ENCODE results near the gene MYLK4.

MYLK4 gene

GRCh38 chr6:2760882-2761842, 10.4 kb upstream of the MYLK4 start:
- TF ChIP-seq CTCF (IDR thresholded peaks at IDR 0.05) = no peak

GRCh38 chr6:2758980-2759379, 8.3 kb upstream of the MYLK4 start:
- TF ChIP-seq CTCF (IDR thresholded peaks at IDR 0.05) = no peak

- no peak for TF ChIP-seq CTCF (IDR thresholded peaks at IDR 0.05)
Measured at GRCh38 chr6:2756687-2757224, 6.0 kb upstream of the MYLK4 start.

- no peak for TF ChIP-seq CTCF (IDR thresholded peaks at IDR 0.05)
Measured at GRCh38 chr6:2756241-2756640, 5.5 kb upstream of the MYLK4 start.

GRCh38 chr6:2755456-2755855, 4.7 kb upstream of the MYLK4 start:
- no peak for TF ChIP-seq CTCF (IDR thresholded peaks at IDR 0.05)

- no peak for TF ChIP-seq CTCF (IDR thresholded peaks at IDR 0.05)
Measured at GRCh38 chr6:2754911-2755310, 4.2 kb upstream of the MYLK4 start.

GRCh38 chr6:2754393-2754792, 3.7 kb upstream of the MYLK4 start:
- no peak for TF ChIP-seq CTCF (IDR thresholded peaks at IDR 0.05)

All from LNCAP (cell line).